Body of pancreas (tissue), 4 donors: Measurements from ENCODE around the gene C7orf57.

ENCODE experiments used
- CTCF ChIP-seq, 7 experiments: fragments of 450-650 bp in 4 of 7; fragments of 200-600 bp in 3 of 7; sonication (generic) in 3 of 7; IDR thresholded peaks; one replicate each; pipeline ENCODE4 v1.5.1; 2016 to 2019; ENCODE audit warnings: antibody characterized with exemption in 7 of 7
- POLR2A ChIP-seq, 3 donors: fragments of 450-650 bp; IDR thresholded peaks; one replicate each; pipeline ENCODE4 v1.6.1; 2016; ENCODE audit warnings: antibody characterized with exemption in 3 of 3, mild to moderate bottlenecking in 2 of 3

GRCh38 chr7:47991270-47991669 is 44.1 kb upstream of the C7orf57 start:
- no peak for TF ChIP-seq CTCF (IDR thresholded peaks at IDR 0.05)
- TF ChIP-seq POLR2A (IDR thresholded peaks at IDR 0.05) = no peak
